Psoas muscle (tissue), 8 donors: ENCODE results near the gene FMNL2. TPM values are rescaled to one million over a fixed set of nuclear protein-coding genes. Genes with fewer than 3 reads are reported as not detected.
A peak's percentile ranks its signal among the peaks of the same experiment; 100 is the strongest.

Experiments used
- ATAC-seq, 4 donors: fragments of 200-7000 bp; cut with Tn5 transposase; one replicate each; pipeline ENCODE4 v1.9.1; 2020; ENCODE audit warnings: moderate library complexity in 3 of 4, mild to moderate bottlenecking in 2 of 4
- DNase-seq, 2 donors: peaks; one replicate each; pipeline ENCODE4 v3.0.0-alpha.2; 2020
- H3K27ac ChIP-seq: fragments of 200-600 bp; one replicate; pipeline ENCODE4 v1.8.0; 2022
- H3K27me3 ChIP-seq, 3 donors: fragments of 200-600 bp in 1 of 3; one replicate each; pipeline versions ENCODE4 v1.6.1 to v1.8.0; 2013 to 2022; ENCODE audit warnings: low read length in 2 of 3, mild to moderate bottlenecking in 2 of 3, moderate library complexity in 1 of 3; ENCODE audit not compliant: insufficient read depth in 3 of 3
- H3K36me3 ChIP-seq, 2 donors: fragments of 200-600 bp in 1 of 2; one replicate each; pipeline versions ENCODE4 v1.6.1 to v1.8.0; 2013 to 2022; ENCODE audit warnings: low read depth in 1 of 2, mild to moderate bottlenecking in 1 of 2, moderate library complexity in 1 of 2; ENCODE audit not compliant: insufficient read depth in 1 of 2
- H3K4me1 ChIP-seq: fragments of 200-600 bp; one replicate; pipeline ENCODE4 v1.8.0; 2022
- H3K4me3 ChIP-seq: fragments of 200-600 bp; one replicate; pipeline ENCODE4 v1.8.0; 2022; ENCODE audit warnings: mild to moderate bottlenecking
- H3K9me3 ChIP-seq: fragments of 200-600 bp; one replicate; pipeline ENCODE4 v1.8.0; 2022
- CTCF ChIP-seq: fragments of 200-600 bp; IDR thresholded peaks from one replicate; pipeline ENCODE4 v1.8.0; 2022; ENCODE audit warnings: antibody characterized with exemption
- WGBS, 3 donors: extraction: QIAGEN DNeasy Blood & Tissue Kit; methylation state at CpG; one replicate each; pipeline versions ENCODE4 v1.1.6 to v1.1.7; 2013; 5-methylcytosine and 5-hydroxymethylcytosine counted together
- intact Hi-C, 2 donors: fragments of 100-400 bp; cut with DNase I; formaldehyde crosslinking; loops; one replicate each; pipeline versions ENCODE4 v1.11.0 to v1.14.2; 2022
- polyA plus RNA-seq, 3 donors: library from polyadenylated mRNA; stranded (reverse); fragments of 200-250 nt; gene quantifications; one replicate each; pipeline ENCODE4 v1.2.3, GENCODE V29; 2013
- total RNA-seq, 4 donors: library from RNA; stranded (reverse); fragmentation: NEBNext Ultra II Directional in 2 of 4; extraction: Animal tissue kit (Norgen Biotek cat#: 25700) in 2 of 4; gene quantifications; one replicate each; pipeline versions ENCODE4 v1.2.1 to v1.2.4, GENCODE V29; 2021 to 2023
- donor health status: healthy with polysubstance abuse.
- donor health status: DM: no; HTN: no; CAD: no; lungs with moderate emphysema.
- donor health status: Bipolar disorder and iron deficiency.
- donor health status: healthy.
- donor health status: DM: yes; HTN: yes; CAD: no.
- donor health status: DM: no; HTN: no; CAD: no.
- donor health status: DM: no; HTN: no; CAD: no.
- donor health status: DM: yes; HTN: yes; CAD: no.

The FMNL2 gene
- total and polyA plus RNA-seq, 7 donors: 6.6 to 18.2 (median 11.0) TPM

GRCh38 chr2:152513029-152513428 lies 178.1 kb downstream of the FMNL2 start:
- no peak for ATAC-seq
- 92 to 94% (median 93%) methylated on average over 4 of the region's 4 CpGs for WGBS, 3 donors
- DNase-seq: no peak
- no peak for TF ChIP-seq CTCF
- Histone ChIP-seq H3K4me1 (peaks cover 13% of the 10 kb centered on the region), H3K4me3 (no peak overlapping the region), H3K9me3 (no peaks in the 10 kb centered on the region), H3K36me3 (no peaks in the 10 kb centered on the region), H3K27me3 (no peaks in the 10 kb centered on the region), H3K27ac (peak overlapping the region; percentile 37)
- intact Hi-C loops: no loop called here

- TF ChIP-seq CTCF: no peak
- H3K27me3 ChIP-seq: no peaks in the 10 kb centered on the region
- 14 to 34% (median 17%) methylated on average over 2 of the region's 2 CpGs for WGBS, 3 donors
- no peaks in the 10 kb centered on the region for H3K9me3 ChIP-seq
- H3K4me1 ChIP-seq: peaks cover 10% of the 10 kb centered on the region
- H3K36me3 ChIP-seq: no peaks in the 10 kb centered on the region
- peak; percentile 45 to 79 (median 77) for ATAC-seq
- no peak overlapping the region for H3K4me3 ChIP-seq
- intact Hi-C loops: no loop called here
- peak; percentile 56 to 70 for DNase-seq
- peak overlapping the region; percentile 37 for H3K27ac ChIP-seq
These were observed 178.7 kb downstream of the FMNL2 start for GRCh38 chr2:152513681-152514080.

GRCh38 chr2:152518034-152518433 lies 183.1 kb downstream of the FMNL2 start:
- no peak overlapping the region for H3K4me3 ChIP-seq

GRCh38 chr2:152518641-152519580 lies 183.9 kb downstream of the FMNL2 start:
- intact Hi-C loops: no loop called here
- Histone ChIP-seq H3K4me3 (no peak overlapping the region), H3K9me3 (no peaks in the 10 kb centered on the region), H3K36me3 (no peaks in the 10 kb centered on the region), H3K27ac (no peak overlapping the region), H3K4me1 (peaks cover 20% of the 10 kb centered on the region), H3K27me3 (no peaks in the 10 kb centered on the region)
- ATAC-seq: peak in 2 of 4 donors; percentile 43 to 53
- no peak for TF ChIP-seq CTCF
- no peak for DNase-seq
- 55 to 72% (median 56%) methylated on average over 14 of the region's 14 CpGs for WGBS, 3 donors

More at GRCh38 chr2:152518034-152518433, 183.1 kb downstream of the FMNL2 start:
- no peak for TF ChIP-seq CTCF
- Histone ChIP-seq H3K4me1 (peaks cover 28% of the 10 kb centered on the region), H3K9me3 (no peaks in the 10 kb centered on the region), H3K27ac (no peak overlapping the region), H3K27me3 (no peaks in the 10 kb centered on the region), H3K36me3 (no peaks in the 10 kb centered on the region)
- intact Hi-C loops: no loop called here
- 86 to 94% (median 88%) methylated on average over 1 of the region's 1 CpG for WGBS, 3 donors
- ATAC-seq: no peak
- DNase-seq: no peak
